HepG2 (cell line): ENCODE measurements around the gene GTF2I. TPM values are rescaled to one million over a fixed set of nuclear protein-coding genes. Genes with fewer than 3 reads are reported as not detected.

Source experiments
- CTCF ChIP-seq: sonication (generic); formaldehyde crosslinking; IDR thresholded peaks from 2 replicates; pipeline ENCODE4 v1.5.0; 2020; ENCODE audit warnings: mild to moderate bottlenecking, missing genetic modification reagents, moderate library complexity
- DMTF1 ChIP-seq: sonication (generic); formaldehyde crosslinking; IDR thresholded peaks from 2 replicates; pipeline ENCODE4 v1.4.0; 2020; ENCODE audit warnings: mild to moderate bottlenecking, missing genetic modification reagents
- GLMP ChIP-seq: sonication (generic); formaldehyde crosslinking; IDR thresholded peaks from 2 replicates; pipeline ENCODE4 v1.9.0; 2021; ENCODE audit warnings: missing genetic modification reagents, mild to moderate bottlenecking, borderline replicate concordance
- HCFC1 ChIP-seq: fragments of 150-350 bp; IDR thresholded peaks from 2 replicates; pipeline ENCODE4 v1.6.1; 2014; ENCODE audit warnings: low read depth, low read length
- HOXD1 ChIP-seq: sonication (generic); formaldehyde crosslinking; IDR thresholded peaks from 2 replicates; pipeline ENCODE4 v1.5.0; 2020; ENCODE audit warnings: missing genetic modification reagents
- MEIS1 ChIP-seq: sonication (generic); formaldehyde crosslinking; IDR thresholded peaks from 2 replicates; pipeline ENCODE4 v1.9.0; 2021; ENCODE audit warnings: mild to moderate bottlenecking, missing genetic modification reagents, moderate library complexity, borderline replicate concordance
- NR2C2 ChIP-seq: sonication (generic); formaldehyde crosslinking; IDR thresholded peaks from 2 replicates; pipeline ENCODE4 v1.4.0; 2020; ENCODE audit warnings: missing genetic modification reagents, mild to moderate bottlenecking, moderate library complexity, borderline replicate concordance
- REST ChIP-seq, 2 experiments: IDR thresholded peaks; 2 replicates each; pipeline ENCODE4 v1.6.1; 2011 to 2012; ENCODE audit warnings: low read length in 2 of 2, borderline replicate concordance in 1 of 2, low read depth in 1 of 2, mild to moderate bottlenecking in 1 of 2, moderate library complexity in 1 of 2
- ZNF574 ChIP-seq: sonication (generic); formaldehyde crosslinking; IDR thresholded peaks from 2 replicates; pipeline ENCODE4 v1.4.0; 2020; ENCODE audit warnings: missing genetic modification reagents
- polyA plus RNA-seq, 8 experiments: library from polyadenylated mRNA; depleted of rRNA in 3 of 8; stranded (reverse) in 7 of 8; unstranded in 1 of 8; fragments of >200 nt; fragmentation: Illumina TruSeq in 4 of 8; extraction: Trizol in 4 of 8; gene quantifications; 2 replicates each; pipeline versions ENCODE4 v1.2.1 to v1.2.3, GENCODE V29; 2011 to 2016; ENCODE audit warnings: low read depth in 4 of 8, missing spikeins in 1 of 8, mixed read lengths in 1 of 8; ENCODE audit not compliant: insufficient read depth in 1 of 8
- total RNA-seq, 5 experiments: library from RNA; depleted of rRNA; stranded (reverse); fragments of >200 nt; fragmentation: Illumina TruSeq; extraction: Trizol; gene quantifications; 2 replicates each; pipeline ENCODE4 v1.2.3, GENCODE V29; 2016; ENCODE audit warnings: low read depth in 1 of 5

GTF2I gene
- total and polyA plus RNA-seq, 2 of the 13 experiments (the other 11 are each of a cell fraction or from before 2014, with no cell fraction given), result 74.6 to 125 TPM

- TF ChIP-seq GLMP (CRISPR knock-in tag) (no peak), HCFC1 (peak; percentile 87), DMTF1 (CRISPR knock-in tag) (no peak), MEIS1 (CRISPR knock-in tag) (peak; percentile 42; the same call in 1 of the 2 replicates), HOXD1 (CRISPR knock-in tag) (no peak; the same call in 1 of the 2 replicates), NR2C2 (CRISPR knock-in tag) (peak; percentile 58), ZNF574 (CRISPR knock-in tag) (peak; percentile 71; the same call in 1 of the 2 replicates), CTCF (CRISPR knock-in tag) (peak; percentile 38), REST (IDR thresholded peaks at IDR 0.05; ENCODE audit: borderline replicate concordance in 1 of 2, low read depth in 1 of 2, low read length in 2 of 2) (peak in 1 of 2 experiments; percentile 72; a peak in 1 of 4 replicates)
Observed at GRCh38 chr7:74656837-74657691, 454 bp upstream of the GTF2I start (continued).
